H9 (cell line): ENCODE measurements around the gene DAPK1. TPM values are rescaled to one million over a fixed set of nuclear protein-coding genes. Genes with fewer than 3 reads are reported as not detected.
A peak's percentile ranks its signal among the peaks of the same experiment; 100 is the strongest.

ENCODE experiments used
- DNase-seq: peaks from one replicate; pipeline ENCODE4 v3.0.0-alpha.2; 2017
- H2AFZ ChIP-seq: one replicate; pipeline ENCODE4 v1.6.1; 2013; ENCODE audit warnings: mild to moderate bottlenecking, low read length, control low read depth, moderate library complexity
- H2AK5ac ChIP-seq: 2 replicates; pipeline ENCODE4 v1.6.1; 2013; ENCODE audit warnings: low read length, control low read depth, mixed read lengths; ENCODE audit not compliant: insufficient read length
- H2BK120ac ChIP-seq: one replicate; pipeline ENCODE4 v1.6.1; 2013; ENCODE audit warnings: low read depth, mild to moderate bottlenecking, low read length, control low read depth, inconsistent platforms; ENCODE audit not compliant: poor library complexity, severe bottlenecking
- H2BK12ac ChIP-seq: 2 replicates; pipeline ENCODE4 v1.6.1; 2013; ENCODE audit warnings: low read length, control low read depth, mixed read lengths, low read depth; ENCODE audit not compliant: insufficient read length
- H2BK15ac ChIP-seq: 2 replicates; pipeline ENCODE4 v1.6.1; 2013; ENCODE audit warnings: low read depth, low read length, control low read depth
- H2BK20ac ChIP-seq: one replicate; pipeline ENCODE4 v1.6.1; 2013; ENCODE audit warnings: low read depth, mild to moderate bottlenecking, low read length, control low read depth, inconsistent platforms; ENCODE audit not compliant: poor library complexity, severe bottlenecking
- H2BK5ac ChIP-seq: 2 replicates; pipeline ENCODE4 v1.6.1; 2013; ENCODE audit warnings: low read length, control low read depth, mixed read lengths; ENCODE audit not compliant: insufficient read length
- H3K14ac ChIP-seq: 2 replicates; pipeline ENCODE4 v1.6.1; 2013; ENCODE audit warnings: low read length, control low read depth; ENCODE audit not compliant: insufficient read depth
- H3K18ac ChIP-seq: 2 replicates; pipeline ENCODE4 v1.6.1; 2013; ENCODE audit warnings: low read depth, mild to moderate bottlenecking, mixed read lengths, low read length, control low read depth; ENCODE audit not compliant: insufficient read length
- H3K23ac ChIP-seq: 2 replicates; pipeline ENCODE4 v1.6.1; 2013; ENCODE audit warnings: low read length, control low read depth, mixed read lengths, low read depth; ENCODE audit not compliant: insufficient read length
- H3K23me2 ChIP-seq: 2 replicates; pipeline ENCODE4 v1.6.1; 2013; ENCODE audit warnings: low read depth, mild to moderate bottlenecking, mixed read lengths, low read length, control low read depth; ENCODE audit not compliant: insufficient read length, poor library complexity, severe bottlenecking
- H3K27ac ChIP-seq: 2 replicates; pipeline ENCODE4 v1.5.1; 2013; ENCODE audit warnings: low read length, control low read depth, mixed read lengths, low read depth; ENCODE audit not compliant: insufficient read length
- H3K27me3 ChIP-seq: 2 replicates; pipeline ENCODE4 v1.6.1; 2013; ENCODE audit warnings: low read length, control low read depth, inconsistent platforms; ENCODE audit not compliant: insufficient read depth
- H3K4ac ChIP-seq: 2 replicates; pipeline ENCODE4 v1.6.1; 2013; ENCODE audit warnings: low read depth, mild to moderate bottlenecking, control low read depth, inconsistent platforms, low read length, moderate library complexity
- H3K4me1 ChIP-seq: 2 replicates; pipeline ENCODE4 v1.6.1; 2013; ENCODE audit warnings: low read length, control low read depth, inconsistent platforms; ENCODE audit not compliant: insufficient read depth
- H3K4me2 ChIP-seq: 2 replicates; pipeline ENCODE4 v1.6.1; 2013; ENCODE audit warnings: low read length, control low read depth, mixed read lengths; ENCODE audit not compliant: insufficient read length, insufficient read depth
- H3K56ac ChIP-seq: 2 replicates; pipeline ENCODE4 v1.6.1; 2013; ENCODE audit warnings: low read depth, mild to moderate bottlenecking, mixed read lengths, low read length, control low read depth; ENCODE audit not compliant: insufficient read length
- H3K79me1 ChIP-seq: 2 replicates; pipeline ENCODE4 v1.6.1; 2013; ENCODE audit warnings: low read depth, mild to moderate bottlenecking, moderate library complexity, low read length, control low read depth, inconsistent platforms; ENCODE audit not compliant: insufficient read depth, poor library complexity, severe bottlenecking
- H3K79me2 ChIP-seq: 2 replicates; pipeline ENCODE4 v1.6.1; 2013; ENCODE audit warnings: low read length, control low read depth, inconsistent platforms; ENCODE audit not compliant: insufficient read depth
- H3K9ac ChIP-seq: 2 replicates; pipeline ENCODE4 v1.6.1; 2013; ENCODE audit warnings: low read length, control low read depth, mixed read lengths; ENCODE audit not compliant: insufficient read length; ENCODE audit errors: extremely low read depth
- H3K9me3 ChIP-seq: one replicate; pipeline ENCODE4 v1.6.1; 2013; ENCODE audit warnings: low read depth, low read length, inconsistent platforms; ENCODE audit not compliant: control insufficient read depth
- H3T11ph ChIP-seq: one replicate; pipeline ENCODE4 v1.6.1; 2013; ENCODE audit warnings: mild to moderate bottlenecking, low read length, control low read depth, inconsistent platforms
- H4K20me1 ChIP-seq: one replicate; pipeline ENCODE4 v1.6.1; 2013; ENCODE audit not compliant: control insufficient read depth, insufficient read length, insufficient read depth
- H4K5ac ChIP-seq: 2 replicates; pipeline ENCODE4 v1.6.1; 2013; ENCODE audit warnings: low read depth, mild to moderate bottlenecking, mixed read lengths, low read length, control low read depth; ENCODE audit not compliant: insufficient read length
- H4K8ac ChIP-seq: replicated peaks from 2 replicates; pipeline ENCODE4 v1.6.1; 2013; ENCODE audit warnings: low read length, control low read depth, mixed read lengths, low read depth; ENCODE audit not compliant: insufficient read length
- H4K91ac ChIP-seq: 2 replicates; pipeline ENCODE4 v1.6.1; 2013; ENCODE audit warnings: low read depth, mild to moderate bottlenecking, moderate library complexity, mixed read lengths, low read length, control low read depth; ENCODE audit not compliant: insufficient read length
- H3K27ac Mint-ChIP-seq, 3 experiments: 2 replicates in 2 of 3; 3 replicates in 1 of 3; pipeline ENCODE4 v1.8.0; 2020 to 2021; ENCODE audit warnings: mixed read lengths in 3 of 3, mild to moderate bottlenecking in 1 of 3, moderate library complexity in 1 of 3
- H3K27me3 Mint-ChIP-seq: 2 replicates; pipeline ENCODE4 v1.8.0; 2021; ENCODE audit warnings: low read depth, mild to moderate bottlenecking, moderate library complexity, mixed read lengths
- H3K36me3 Mint-ChIP-seq, 3 experiments: 2 replicates in 2 of 3; 3 replicates in 1 of 3; pipeline ENCODE4 v1.8.0; 2020 to 2021; ENCODE audit warnings: low read depth in 3 of 3, mixed read lengths in 3 of 3; ENCODE audit not compliant: insufficient read depth in 1 of 3
- H3K4me1 Mint-ChIP-seq, 2 experiments: 2 replicates each; pipeline ENCODE4 v1.8.0; 2020; ENCODE audit warnings: mixed read lengths in 2 of 2
- H3K4me3 Mint-ChIP-seq, 2 experiments: 2 replicates in 1 of 2; 3 replicates in 1 of 2; pipeline ENCODE4 v1.8.0; 2020 to 2021; ENCODE audit warnings: mild to moderate bottlenecking in 2 of 2, mixed read lengths in 2 of 2, moderate library complexity in 1 of 2
- H3K9me3 Mint-ChIP-seq, 2 experiments: 2 replicates in 1 of 2; 3 replicates in 1 of 2; pipeline ENCODE4 v1.8.0; 2020; ENCODE audit warnings: mild to moderate bottlenecking in 2 of 2, mixed read lengths in 2 of 2, moderate library complexity in 1 of 2
- WGBS: extraction: QIAGEN DNeasy Blood & Tissue Kit; methylation state at CpG from one replicate; pipeline ENCODE4 v1.1.7; 2013; ENCODE audit warnings: missing lambda C conversion rate, low lambda C conversion rate, mixed read lengths; ENCODE audit not compliant: insufficient read length; ENCODE audit errors: extremely low coverage; 5-methylcytosine and 5-hydroxymethylcytosine counted together
- total RNA-seq: library from RNA; stranded (reverse); gene quantifications from 2 replicates; pipeline ENCODE4 v1.2.1, GENCODE V29; 2021
- TF ChIP-seq, protein P1 (sequence below): fragments of 200-600 bp; sonication (generic); conservative IDR thresholded peaks from 3 replicates; pipeline ENCODE4 v1.8.0; 2021; ENCODE audit warnings: antibody characterized with exemption, mild to moderate bottlenecking

DAPK1 gene
- total RNA-seq, 1 experiment from 2014 or later: 79.4 TPM

GRCh38 chr9:87499424-87500017 is 1.9 kb downstream of the DAPK1 start:
- H3K27ac ChIP-seq: no peak overlapping the region
- H3K56ac ChIP-seq: no peak overlapping the region
- no peaks in the 10 kb centered on the region for H3K27me3 ChIP-seq
- H3K4me1 ChIP-seq: no peaks in the 10 kb centered on the region
- no peaks in the 10 kb centered on the region for H3K9me3 ChIP-seq
- H3T11ph ChIP-seq: no peak overlapping the region
- no peak overlapping the region for H2BK5ac ChIP-seq
- Mint-ChIP-seq H3K27ac (no peak overlapping the region; a peak in 1 of 7 replicates), H3K4me1 (peaks cover 39 to 43% of the 10 kb centered on the region in 2 experiments), H3K9me3 (peaks cover 0 to 3% of the 10 kb centered on the region in 2 experiments; a peak in 1 of 5 replicates), H3K27me3 (peaks cover 11% of the 10 kb centered on the region), H3K4me3 (peak overlapping the region; percentile 90 to 94), H3K36me3 (peaks cover 31 to 36% (median 31%) of the 10 kb centered on the region in 3 experiments)
- H3K4ac ChIP-seq: no peak overlapping the region
- peaks cover 3% of the 10 kb centered on the region for H3K79me1 ChIP-seq
- no peak for DNase-seq
- H3K23me2 ChIP-seq: peaks cover 11% of the 10 kb centered on the region
- H3K23ac ChIP-seq: no peak overlapping the region
- H2BK120ac ChIP-seq: no peak overlapping the region
- H2AFZ ChIP-seq: no peak overlapping the region
- TF ChIP-seq, protein P1, sequence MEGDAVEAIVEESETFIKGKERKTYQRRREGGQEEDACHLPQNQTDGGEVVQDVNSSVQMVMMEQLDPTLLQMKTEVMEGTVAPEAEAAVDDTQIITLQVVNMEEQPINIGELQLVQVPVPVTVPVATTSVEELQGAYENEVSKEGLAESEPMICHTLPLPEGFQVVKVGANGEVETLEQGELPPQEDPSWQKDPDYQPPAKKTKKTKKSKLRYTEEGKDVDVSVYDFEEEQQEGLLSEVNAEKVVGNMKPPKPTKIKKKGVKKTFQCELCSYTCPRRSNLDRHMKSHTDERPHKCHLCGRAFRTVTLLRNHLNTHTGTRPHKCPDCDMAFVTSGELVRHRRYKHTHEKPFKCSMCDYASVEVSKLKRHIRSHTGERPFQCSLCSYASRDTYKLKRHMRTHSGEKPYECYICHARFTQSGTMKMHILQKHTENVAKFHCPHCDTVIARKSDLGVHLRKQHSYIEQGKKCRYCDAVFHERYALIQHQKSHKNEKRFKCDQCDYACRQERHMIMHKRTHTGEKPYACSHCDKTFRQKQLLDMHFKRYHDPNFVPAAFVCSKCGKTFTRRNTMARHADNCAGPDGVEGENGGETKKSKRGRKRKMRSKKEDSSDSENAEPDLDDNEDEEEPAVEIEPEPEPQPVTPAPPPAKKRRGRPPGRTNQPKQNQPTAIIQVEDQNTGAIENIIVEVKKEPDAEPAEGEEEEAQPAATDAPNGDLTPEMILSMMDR: no peak
- H4K91ac ChIP-seq: no peak overlapping the region
- no peak overlapping the region for H4K8ac ChIP-seq
- peaks cover 13% of the 10 kb centered on the region; the same call in 1 of the 2 replicates for H3K79me2 ChIP-seq
- H3K18ac ChIP-seq: no peak overlapping the region
- no peak overlapping the region for H2AK5ac ChIP-seq
- H3K4me2 ChIP-seq: peak overlapping the region; percentile 85
- no peak overlapping the region for H2BK20ac ChIP-seq
- no peak overlapping the region for H4K5ac ChIP-seq
- no peak overlapping the region for H2BK15ac ChIP-seq
- no peaks in the 10 kb centered on the region for H4K20me1 ChIP-seq
- WGBS: no CpG with 5 or more reads among the region's 2 CpGs
- peak overlapping the region; percentile 64 for H3K9ac ChIP-seq
- no peak overlapping the region for H3K14ac ChIP-seq
- no peak overlapping the region for H2BK12ac ChIP-seq
